KMS-11 (cell line): ENCODE results near the gene RRAS.

ENCODE experiments used
- H2AFZ ChIP-seq: fragments of 200-600 bp; sonication (generic); 2 replicates; pipeline ENCODE4 v1.6.1; 2016; ENCODE audit warnings: antibody characterized with exemption, mixed run types, low read depth
- H3K27ac ChIP-seq: fragments of 200-600 bp; sonication (generic); 2 replicates; pipeline ENCODE4 v1.6.1; 2016; ENCODE audit warnings: mild to moderate bottlenecking, mixed run types
- H3K27me3 ChIP-seq: fragments of 200-600 bp; sonication (generic); 2 replicates; pipeline ENCODE4 v1.6.1; 2017; ENCODE audit warnings: mild to moderate bottlenecking, low read depth, mixed run types, moderate library complexity; ENCODE audit not compliant: insufficient read depth
- H3K36me3 ChIP-seq: fragments of 200-600 bp; sonication (generic); 2 replicates; pipeline ENCODE4 v1.6.1; 2017; ENCODE audit warnings: mild to moderate bottlenecking, mixed run types; ENCODE audit not compliant: insufficient read depth
- H3K4me1 ChIP-seq: fragments of 200-600 bp; sonication (generic); 2 replicates; pipeline ENCODE4 v1.6.1; 2016; ENCODE audit warnings: mild to moderate bottlenecking, low read depth, mixed run types; ENCODE audit not compliant: poor library complexity, severe bottlenecking
- H3K4me2 ChIP-seq: fragments of 200-600 bp; sonication (generic); 2 replicates; pipeline ENCODE4 v1.7.0; 2016; ENCODE audit warnings: mild to moderate bottlenecking, mixed run types
- H3K4me3 ChIP-seq: fragments of 200-600 bp; sonication (generic); IDR thresholded peaks from 2 replicates; pipeline ENCODE4 v1.6.1; 2017; ENCODE audit warnings: low read depth, low read length, mixed read lengths; ENCODE audit not compliant: insufficient read depth
- H3K79me2 ChIP-seq: fragments of 200-600 bp; sonication (generic); 2 replicates; pipeline ENCODE4 v1.6.1; 2016; ENCODE audit warnings: low read depth, mixed run types; ENCODE audit not compliant: insufficient read depth
- H3K9ac ChIP-seq: fragments of 200-600 bp; sonication (generic); 2 replicates; pipeline ENCODE4 v1.6.1; 2016; ENCODE audit warnings: mild to moderate bottlenecking, mixed run types
- H4K20me1 ChIP-seq: fragments of 200-600 bp; sonication (generic); 2 replicates; pipeline ENCODE4 v1.6.1; 2016; ENCODE audit warnings: mild to moderate bottlenecking, mixed run types; ENCODE audit not compliant: insufficient read depth
- TF ChIP-seq, protein P1 (sequence below): fragments of 200-600 bp; sonication (generic); conservative IDR thresholded peaks from 2 replicates; pipeline ENCODE4 v1.6.1; 2017; ENCODE audit warnings: low read depth, mild to moderate bottlenecking, antibody characterized with exemption, low read length, moderate library complexity, mixed read lengths

RRAS gene

DNA sequence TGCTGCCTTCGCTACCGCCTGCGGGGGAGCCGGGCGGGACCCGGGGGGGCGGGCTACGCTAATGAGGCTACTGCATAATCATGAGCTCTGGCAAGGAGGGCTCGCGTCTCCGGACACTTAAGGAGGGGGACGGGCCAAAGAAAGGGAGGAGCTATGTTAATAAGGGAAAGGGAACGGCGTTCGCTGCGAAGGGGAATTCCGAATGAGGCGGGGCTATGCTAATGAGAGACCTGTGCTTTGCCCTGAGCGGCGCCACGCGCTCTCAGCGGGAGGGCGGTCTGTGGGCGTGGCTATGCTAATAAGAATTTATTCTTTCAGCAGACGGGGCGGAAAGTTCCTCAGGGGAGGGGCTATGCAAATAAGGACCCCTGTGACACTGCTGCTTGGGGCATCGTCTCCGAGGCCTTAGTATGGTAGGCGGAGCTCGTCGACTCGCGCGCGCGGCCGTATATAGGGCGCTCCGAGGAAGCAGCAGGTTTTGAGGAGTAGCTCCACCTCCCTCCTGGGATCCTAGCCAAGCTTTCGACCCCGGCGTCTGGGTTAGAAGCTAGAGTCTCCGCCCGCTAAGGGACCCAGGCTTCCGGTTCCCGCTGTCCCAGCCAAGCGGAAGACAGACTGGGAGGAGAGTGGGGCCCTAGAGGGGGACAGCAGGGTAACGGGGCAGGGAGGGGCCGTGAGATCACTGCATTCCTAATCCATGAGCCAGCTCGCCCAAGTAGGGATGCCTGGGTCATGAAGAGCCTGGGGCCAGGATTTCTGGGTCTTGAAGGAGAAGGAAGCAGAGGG is at the start of gene RRAS:
TSS of gene RRAS (minus strand) at position 31 of the 786 bp plus-strand sequence. CDS start 45 bp downstream, outside the sequence.
- H3K27ac ChIP-seq = peak within 1 kb of the TSS; percentile 70
- H4K20me1 ChIP-seq = no peaks in the 10 kb centered on the region
- peak within 1 kb of the TSS; percentile 42 for H3K9ac ChIP-seq
- peak within 1 kb of the TSS; percentile 84 for H3K4me2 ChIP-seq
- peak within 1 kb of the TSS; percentile 63; the same call in 1 of the 2 replicates for H2AFZ ChIP-seq
- TF ChIP-seq, protein P1, sequence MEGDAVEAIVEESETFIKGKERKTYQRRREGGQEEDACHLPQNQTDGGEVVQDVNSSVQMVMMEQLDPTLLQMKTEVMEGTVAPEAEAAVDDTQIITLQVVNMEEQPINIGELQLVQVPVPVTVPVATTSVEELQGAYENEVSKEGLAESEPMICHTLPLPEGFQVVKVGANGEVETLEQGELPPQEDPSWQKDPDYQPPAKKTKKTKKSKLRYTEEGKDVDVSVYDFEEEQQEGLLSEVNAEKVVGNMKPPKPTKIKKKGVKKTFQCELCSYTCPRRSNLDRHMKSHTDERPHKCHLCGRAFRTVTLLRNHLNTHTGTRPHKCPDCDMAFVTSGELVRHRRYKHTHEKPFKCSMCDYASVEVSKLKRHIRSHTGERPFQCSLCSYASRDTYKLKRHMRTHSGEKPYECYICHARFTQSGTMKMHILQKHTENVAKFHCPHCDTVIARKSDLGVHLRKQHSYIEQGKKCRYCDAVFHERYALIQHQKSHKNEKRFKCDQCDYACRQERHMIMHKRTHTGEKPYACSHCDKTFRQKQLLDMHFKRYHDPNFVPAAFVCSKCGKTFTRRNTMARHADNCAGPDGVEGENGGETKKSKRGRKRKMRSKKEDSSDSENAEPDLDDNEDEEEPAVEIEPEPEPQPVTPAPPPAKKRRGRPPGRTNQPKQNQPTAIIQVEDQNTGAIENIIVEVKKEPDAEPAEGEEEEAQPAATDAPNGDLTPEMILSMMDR = no peak
- peaks cover 35% of the 10 kb centered on the region for H3K4me1 ChIP-seq
- H3K4me3 ChIP-seq = no peak within 1 kb of the TSS
- peaks cover 28% of the 10 kb centered on the region for H3K79me2 ChIP-seq
- peaks cover 14% of the 10 kb centered on the region; the same call in 1 of the 2 replicates for H3K27me3 ChIP-seq
- no peaks in the 10 kb centered on the region for H3K36me3 ChIP-seq

DNA sequence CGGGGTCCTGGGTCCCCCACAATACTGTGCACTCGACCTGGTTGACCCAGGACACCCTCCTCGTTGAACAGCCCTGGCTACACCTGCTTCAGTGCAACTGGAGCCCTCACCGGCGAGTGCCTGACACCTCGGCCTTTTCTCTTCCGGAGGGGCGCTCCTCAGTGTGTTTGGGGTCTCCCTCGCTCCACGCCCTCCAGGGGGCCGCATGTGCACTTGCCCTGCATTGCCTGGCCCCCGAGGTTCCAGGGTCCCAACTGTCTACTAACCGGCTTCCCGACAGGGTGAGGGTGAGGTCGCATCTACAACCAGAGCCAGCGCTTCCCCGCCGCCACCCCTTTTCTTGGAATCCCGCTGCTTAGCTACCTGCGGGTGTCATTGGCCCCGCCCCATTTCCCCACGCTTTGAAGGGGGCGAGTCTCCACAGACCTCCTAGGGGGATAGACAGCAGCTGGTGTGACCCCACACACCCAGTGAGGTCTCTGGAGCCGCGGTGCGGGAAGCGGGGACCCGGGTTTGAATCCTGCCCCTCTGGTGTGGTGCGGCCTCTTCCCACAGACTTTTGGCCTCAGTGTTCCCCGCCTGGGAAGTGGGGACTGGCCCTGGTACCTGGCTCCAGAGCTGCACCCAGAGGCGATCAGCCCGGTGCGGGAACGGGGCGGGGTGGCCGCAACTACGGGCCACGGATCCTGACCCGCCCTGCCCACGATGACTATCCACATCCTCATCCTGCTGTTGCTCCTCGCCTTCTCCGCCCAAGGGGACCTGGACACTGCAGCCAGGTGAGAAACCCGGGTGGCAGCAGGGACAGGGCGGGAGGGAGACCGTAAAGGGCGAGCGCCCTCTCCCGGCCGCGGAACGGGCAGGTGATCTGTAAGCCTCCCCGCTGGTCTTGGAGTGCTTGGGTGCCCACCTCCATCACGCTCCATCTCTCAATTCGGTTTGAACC is 49.5 kb upstream of the RRAS start, which contains the start of gene ADM5:
TSS of gene ADM5 (plus strand) at position 462 of the 946 bp plus-strand sequence. CDS start at position 706, 244 bp downstream.
- no peaks in the 10 kb centered on the region for H3K27me3 ChIP-seq
- no peak within 1 kb of the TSS for H3K9ac ChIP-seq
- H4K20me1 ChIP-seq = no peaks in the 10 kb centered on the region
- TF ChIP-seq, protein P1 = peak; percentile 54; the same call in 1 of the 2 replicates
- H3K4me3 ChIP-seq = no peak within 1 kb of the TSS
- H3K4me1 ChIP-seq = no peaks in the 10 kb centered on the region
- no peaks in the 10 kb centered on the region for H3K79me2 ChIP-seq
- H3K36me3 ChIP-seq = no peaks in the 10 kb centered on the region; the same call in 1 of the 2 replicates
- H3K27ac ChIP-seq = no peak within 1 kb of the TSS
- peak within 1 kb of the TSS; percentile 42 for H2AFZ ChIP-seq
- peak within 1 kb of the TSS; percentile 43; the same call in 1 of the 2 replicates for H3K4me2 ChIP-seq

DNA sequence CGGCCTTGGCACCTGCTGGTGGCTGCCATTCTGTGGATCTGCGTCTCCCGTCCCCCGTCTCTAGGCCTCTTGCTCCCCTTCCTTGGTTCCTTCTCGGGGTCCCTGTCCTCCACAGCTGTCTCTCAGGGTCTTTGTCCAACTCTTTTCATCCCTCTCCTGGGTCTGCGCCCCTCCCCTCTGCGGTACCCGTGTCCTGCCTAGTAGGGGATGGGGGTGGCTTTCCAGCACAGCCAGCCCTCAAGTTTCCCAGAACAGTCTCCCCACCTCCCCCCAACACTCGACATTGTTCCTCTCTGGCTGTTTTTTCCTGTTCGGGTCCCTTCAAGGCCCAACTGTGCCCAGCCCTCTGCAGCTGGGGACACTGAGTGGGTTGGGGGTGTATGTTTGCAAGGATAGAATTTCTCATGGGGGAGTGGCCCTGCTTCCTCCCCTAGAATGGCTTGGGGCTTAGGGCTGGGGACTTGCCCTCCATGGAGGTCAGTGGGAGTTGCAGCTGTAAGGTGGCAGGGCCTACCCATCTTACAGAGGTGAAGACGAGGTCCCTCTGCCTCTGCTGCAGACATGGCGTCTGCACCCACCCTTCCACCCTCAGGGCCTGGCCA is 48.7 kb upstream of the RRAS start:
- Histone ChIP-seq H3K9ac (no peak overlapping the region), H3K27me3 (no peaks in the 10 kb centered on the region), H3K4me1 (no peaks in the 10 kb centered on the region), H2AFZ (no peak overlapping the region), H4K20me1 (no peaks in the 10 kb centered on the region), H3K79me2 (no peaks in the 10 kb centered on the region), H3K36me3 (no peaks in the 10 kb centered on the region; the same call in 1 of the 2 replicates), H3K4me3 (no peak overlapping the region), H3K27ac (no peak overlapping the region), H3K4me2 (no peak overlapping the region)
- TF ChIP-seq, protein P1 = no peak
